SKM-1 treated with dmso at 0.1 percent for 144 hours (cell line): ENCODE measurements around the gene KCNK10.
A peak's percentile ranks its signal among the peaks of the same experiment; 100 is the strongest.

ENCODE experiments used
- DNase-seq: peaks from one replicate; lab custom pipeline; 2025; ENCODE audit not compliant: unreplicated experiment; lab: John Stamatoyannopoulos, UW

KCNK10 gene

DNA sequence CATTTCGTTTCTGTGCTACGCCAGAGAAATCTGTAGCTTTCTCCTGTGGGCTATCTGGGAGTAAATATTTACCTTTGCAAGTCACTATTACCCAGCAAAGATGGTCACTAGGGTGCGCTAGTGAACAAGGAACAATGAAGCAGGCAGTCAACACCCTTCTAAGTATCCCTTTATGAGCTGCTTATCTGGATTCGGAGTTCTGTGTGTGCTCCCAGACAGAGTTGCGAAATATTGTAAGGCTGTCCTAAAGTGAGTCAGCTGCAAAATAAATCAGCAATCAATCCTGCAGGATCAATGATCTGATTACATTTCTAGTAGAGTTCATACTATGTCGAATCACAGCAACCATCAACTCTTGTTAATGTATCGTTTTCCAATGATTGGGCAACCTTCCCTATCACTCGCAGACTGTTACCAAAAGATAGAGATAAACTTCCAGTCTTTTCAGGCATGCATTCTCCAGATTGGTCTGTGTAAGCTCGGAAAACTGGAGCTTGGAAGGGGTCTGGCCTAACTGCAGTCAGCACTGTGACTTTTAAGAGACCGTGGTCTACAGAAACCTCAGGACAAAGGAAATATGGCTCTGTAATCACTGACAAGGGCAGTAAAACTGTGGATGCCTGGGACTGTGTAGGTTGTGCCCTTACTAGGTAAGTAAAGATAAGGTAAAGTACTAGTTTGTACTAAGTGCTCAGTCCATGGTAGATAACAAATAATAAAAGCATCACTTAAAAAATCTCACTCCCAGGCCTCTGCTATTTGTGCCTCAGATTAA lies 133.5 kb downstream of the KCNK10 start:
- peak; percentile 18 for DNase-seq

DNA sequence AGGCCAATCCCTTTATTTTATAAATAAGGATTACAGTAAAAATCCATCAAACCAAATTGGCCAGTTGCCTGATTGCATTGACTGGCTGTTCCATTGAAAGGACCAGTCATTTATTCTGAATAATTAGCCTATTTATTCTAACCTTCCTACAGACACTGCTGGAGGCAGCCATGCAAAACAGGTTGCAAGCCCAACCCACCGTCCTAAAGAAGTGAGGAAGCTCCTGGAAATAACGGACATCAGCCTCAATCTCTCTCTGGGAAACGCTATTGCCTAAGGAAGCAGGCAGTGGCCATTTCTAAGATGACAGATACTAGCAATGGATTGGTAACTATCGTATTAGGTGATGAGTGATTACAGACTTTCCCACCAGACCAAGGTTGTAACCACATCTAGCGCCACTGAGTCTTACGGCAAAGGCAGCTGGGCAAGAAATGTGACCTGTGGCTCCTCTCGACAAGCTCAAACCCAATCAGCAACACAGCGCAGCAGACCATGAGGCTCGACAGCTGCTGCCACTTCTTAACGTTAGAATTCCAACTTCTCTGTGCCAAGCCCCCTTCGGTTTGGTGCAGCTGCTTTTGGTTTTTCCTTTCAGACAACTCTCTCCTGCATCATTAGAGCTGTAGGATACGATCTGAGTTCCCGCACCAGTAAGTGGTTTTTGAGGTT lies 134.2 kb downstream of the KCNK10 start:
- DNase-seq = no peak

DNA sequence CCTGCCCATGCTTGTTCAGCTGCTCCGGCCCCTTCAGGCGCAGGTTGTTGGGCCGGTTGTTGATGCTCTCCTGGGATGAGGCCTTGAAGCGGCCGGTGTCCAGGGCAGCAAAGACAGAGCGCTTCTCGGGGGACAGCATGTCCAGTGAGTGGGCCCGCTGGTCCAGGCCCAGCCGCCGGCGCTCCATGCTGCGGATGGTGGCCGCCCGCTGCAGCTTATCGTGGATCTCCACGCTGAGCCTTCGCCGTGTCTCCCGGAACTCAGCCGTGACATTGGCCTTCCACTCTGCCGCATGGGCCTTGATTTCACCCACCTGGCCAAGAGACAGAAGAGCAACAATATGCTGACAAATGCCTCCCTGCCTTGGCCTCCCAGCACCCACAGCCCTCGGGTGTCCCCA lies 137.2 kb downstream of the KCNK10 start:
- no peak for DNase-seq

DNA sequence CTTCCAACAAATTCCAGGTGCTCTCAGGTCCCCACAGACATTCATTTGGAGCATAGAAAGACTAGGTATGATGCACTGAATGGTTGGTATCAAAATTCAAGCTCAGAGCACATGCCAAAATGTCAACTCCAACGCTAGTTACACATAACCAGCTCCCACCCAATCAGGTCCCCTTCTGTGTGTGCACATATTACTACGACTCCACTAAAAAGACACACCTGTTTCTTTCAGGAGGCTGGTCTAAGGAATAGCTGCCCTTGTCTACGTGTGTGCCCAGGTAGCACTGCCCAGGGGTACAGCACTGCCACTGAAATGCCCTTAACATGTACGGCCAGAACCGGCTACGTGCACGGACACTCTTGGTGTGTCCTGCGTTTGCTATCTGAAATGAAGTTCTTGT lies 138.1 kb downstream of the KCNK10 start:
- DNase-seq = no peak

DNA sequence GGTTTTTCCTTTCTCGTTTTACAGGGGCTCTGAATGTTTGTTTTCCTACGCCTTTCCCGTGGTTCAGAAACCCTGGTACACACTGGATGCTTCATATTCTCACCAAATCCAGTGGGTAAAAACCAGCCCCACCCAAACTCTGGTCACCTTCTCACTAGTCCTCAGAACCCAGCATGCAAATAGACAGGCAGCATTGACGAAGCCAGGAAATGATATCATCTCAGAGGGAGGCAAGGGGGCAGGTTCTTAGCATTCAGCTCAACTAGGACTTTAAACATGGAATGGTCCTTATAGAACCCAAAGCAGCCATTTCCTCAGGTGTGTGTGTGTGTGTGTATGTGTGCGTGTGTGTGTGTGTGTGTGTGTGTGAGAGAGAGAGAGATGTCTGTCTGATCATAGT lies 142.0 kb downstream of the KCNK10 start:
- no peak for DNase-seq

DNA sequence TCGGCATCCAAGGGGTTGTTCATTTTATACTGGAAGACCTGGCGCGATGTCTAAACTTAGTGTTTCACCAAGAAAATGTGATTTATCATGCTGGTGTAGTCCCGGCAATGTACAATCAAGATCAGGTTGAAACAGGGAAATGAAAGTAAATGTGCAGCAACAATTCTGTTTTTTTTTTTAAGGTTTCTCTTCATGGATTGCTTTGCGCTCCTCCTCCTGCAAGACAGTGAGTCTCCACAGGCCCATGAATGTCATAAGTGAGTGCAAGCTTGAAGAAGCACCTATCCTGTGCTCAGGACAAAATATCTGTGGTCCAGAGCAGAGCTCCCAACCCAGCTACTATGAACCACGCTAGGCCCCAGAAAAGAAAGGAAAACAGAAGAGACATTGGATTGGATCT lies 143.4 kb downstream of the KCNK10 start:
- DNase-seq = no peak

DNA sequence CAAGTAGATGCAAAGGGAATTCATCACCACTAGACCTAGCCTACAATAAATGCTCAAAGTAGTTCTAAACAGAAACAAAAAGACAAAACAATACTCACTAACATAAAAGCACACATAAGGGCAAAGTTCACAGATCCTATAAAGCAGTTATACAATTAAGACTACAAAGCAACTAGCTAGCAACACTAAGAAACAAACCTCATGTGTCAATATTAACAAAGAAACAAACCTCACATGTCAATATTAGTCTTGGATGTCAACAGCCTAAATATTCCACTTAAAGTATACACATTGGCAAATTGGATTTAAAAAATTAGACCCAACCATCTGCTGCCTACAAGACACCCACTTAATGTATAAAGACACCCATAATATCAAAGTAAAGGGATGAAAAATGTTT lies 152.7 kb downstream of the KCNK10 start:
- DNase-seq = no peak

DNA sequence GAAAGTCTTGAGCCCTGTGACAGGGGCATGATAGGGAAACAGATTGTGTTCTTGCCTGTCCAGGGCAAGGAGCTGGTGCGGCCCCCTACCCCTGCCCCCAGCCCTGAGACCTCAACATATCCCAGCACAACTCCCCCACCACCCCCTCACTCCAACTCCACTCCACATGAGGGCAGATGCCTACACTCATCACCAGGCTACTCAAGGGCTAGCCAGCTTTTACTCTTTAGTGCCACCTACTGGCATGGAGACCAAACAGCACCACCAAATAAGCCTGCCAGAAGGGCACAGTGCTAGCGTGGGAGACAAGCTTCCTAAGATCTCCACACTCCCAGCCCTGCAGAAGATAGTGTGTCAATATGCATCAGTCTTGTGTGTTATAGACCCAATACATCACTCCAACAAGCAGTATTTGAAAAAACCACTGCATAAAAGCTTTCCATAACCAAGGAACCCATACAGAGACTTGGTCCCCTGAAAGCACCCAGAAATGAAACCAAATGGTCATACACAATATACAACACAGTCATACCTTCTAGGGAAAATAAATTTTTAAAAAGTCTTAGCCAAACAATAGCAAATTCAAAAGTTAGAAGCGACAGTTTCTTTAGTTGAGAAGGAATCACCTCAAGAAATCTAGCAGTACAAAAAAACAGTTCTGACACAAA lies 154.4 kb downstream of the KCNK10 start:
- DNase-seq = peak; percentile 3

DNA sequence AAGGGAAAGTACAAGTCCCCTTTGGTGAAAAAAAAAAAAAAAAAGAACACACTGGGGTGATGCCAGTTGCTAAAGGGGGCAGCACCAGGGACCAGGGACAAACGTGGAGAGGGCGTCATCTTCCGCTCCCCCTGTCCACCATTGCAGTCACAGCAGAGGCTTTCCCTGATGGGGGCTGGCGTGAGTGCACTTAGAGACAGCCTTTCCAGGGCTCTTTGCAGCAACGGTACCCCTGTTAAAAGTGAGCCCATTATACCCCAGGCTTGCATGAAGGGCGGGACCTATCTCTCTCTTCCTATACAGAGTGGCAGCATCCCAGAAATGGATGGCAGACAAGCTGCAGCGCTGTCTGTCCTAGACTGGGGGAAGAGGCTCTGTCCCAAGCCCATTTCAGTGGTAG lies 155.0 kb downstream of the KCNK10 start:
- no peak for DNase-seq

DNA sequence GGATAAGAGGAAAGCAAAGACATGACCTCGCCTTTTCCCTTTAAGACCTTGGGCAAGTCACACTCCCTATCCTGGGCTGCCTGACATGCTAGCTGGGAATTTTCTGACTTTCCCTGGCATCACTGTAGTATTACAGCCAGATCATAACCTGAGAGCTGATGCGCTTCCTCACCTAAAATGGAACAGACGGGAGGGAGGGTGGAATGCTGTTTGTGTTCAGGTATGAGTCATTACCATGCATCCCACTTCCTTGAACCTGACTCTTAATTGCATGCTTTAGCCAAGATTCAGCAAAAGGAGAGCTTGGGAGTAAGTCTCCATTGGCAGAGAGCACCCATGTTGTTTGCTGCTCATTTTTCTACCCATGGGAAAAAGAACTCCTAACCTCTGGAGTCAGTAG lies 156.5 kb downstream of the KCNK10 start:
- DNase-seq = no peak

DNA sequence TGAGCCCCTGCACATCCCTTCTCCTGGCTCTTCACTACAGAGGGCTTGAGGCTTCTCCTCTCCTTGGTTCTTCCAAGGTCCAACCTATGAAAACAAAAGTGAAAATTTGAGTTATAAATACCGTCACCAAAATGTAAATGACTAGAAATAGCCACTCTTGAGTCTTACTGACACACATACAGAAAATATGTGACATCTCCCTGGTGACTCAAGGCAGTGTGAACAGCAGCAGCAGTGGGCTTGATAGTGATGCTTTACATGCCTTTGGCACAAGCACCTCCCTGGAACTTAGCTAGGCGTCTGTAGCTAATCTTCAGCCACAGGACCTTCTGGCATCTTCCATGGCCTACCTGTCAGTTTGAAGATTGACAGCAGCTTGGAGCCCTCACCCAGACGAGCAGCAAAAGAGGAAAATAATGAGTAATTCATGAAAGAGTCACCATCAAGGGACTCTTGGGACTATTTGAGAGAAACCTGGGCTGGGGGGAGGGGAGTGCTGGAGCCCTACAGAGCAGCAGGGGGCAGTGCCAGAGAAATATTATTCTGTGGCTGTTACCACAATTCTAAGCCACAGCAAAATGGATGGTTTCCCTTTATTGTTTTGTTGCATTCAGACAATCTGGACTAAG lies 158.0 kb downstream of the KCNK10 start:
- DNase-seq = no peak

DNA sequence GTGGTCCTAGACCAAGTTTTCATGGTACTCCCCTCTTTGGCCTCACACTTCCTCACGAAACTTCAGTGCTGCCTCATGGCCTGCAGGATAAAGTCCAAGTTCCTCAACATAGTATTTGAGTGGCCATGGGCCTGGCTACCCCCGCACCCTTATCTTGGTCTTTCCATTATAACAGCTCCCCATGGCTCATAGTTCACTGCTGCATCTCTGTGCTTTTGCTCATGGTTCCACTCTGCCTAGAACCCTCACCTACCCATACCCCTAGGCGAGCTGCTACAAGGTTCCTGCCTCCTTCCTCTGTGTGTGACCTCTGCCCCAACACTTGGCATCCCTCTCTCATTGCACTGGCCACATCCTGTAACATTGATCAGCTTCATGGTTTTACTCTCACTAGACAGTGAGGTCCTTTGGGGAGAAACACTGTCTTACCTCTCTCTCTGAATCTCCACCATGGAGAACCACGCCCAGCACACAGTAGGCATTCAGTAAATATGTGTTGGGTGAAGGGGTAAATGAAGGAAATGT lies 159.3 kb downstream of the KCNK10 start:
- no peak for DNase-seq

DNA sequence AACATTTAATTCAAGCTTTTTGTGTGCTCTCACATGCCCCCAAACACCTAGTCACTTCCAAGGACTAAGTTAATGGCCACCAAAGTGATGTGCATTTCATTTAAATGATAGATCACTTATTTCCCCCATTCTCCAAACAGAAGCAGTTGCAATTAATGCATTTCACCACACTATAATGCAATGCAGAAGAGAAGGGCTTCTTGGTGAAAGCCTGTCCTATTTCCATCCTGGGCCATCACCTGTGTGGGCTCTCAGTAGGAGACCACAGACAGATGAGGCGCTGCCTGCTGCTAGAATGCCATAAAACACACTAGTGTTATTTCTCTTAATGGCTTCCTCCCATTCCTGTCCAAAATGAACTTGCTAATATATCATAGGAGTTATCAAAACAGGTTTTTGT lies 166.9 kb downstream of the KCNK10 start:
- DNase-seq = no peak

DNA sequence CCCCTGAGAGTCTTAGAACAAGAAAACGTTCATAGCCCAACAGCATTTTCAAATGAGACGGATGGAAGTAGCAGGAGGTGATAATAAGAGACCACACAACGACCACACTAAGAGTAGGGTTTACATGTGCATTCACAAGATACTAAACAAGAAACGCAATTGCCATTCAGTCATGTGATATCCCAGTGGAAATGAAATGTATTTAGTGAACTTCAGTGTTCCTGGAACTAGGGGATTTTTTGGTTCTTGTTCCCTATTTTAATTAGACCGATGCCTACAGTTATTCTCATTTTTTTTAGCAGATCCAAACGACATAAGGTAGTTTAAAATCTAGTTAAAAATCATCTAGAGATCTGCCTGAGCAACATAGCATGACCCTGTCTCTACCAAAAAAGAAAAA lies 168.1 kb downstream of the KCNK10 start:
- DNase-seq = no peak

DNA sequence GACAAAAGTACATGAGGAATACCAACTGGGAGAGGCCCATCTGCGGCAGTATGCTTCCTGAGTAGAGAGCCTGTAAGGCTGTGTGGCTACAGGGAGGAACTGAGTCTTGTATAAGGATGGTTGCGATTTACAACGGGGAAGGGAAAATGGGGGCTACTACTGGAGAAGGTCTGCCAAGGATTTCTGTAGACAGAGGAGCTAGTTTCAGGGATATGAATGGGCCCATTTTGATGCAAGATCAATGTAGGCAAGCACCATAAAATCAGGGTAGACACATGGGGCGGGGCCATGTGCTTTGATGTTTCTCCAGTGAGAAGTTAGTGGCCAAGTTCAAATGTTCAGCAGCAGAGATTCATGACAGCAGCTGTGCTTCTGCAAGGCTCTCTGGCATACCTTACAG lies 168.7 kb downstream of the KCNK10 start:
- DNase-seq = no peak

DNA sequence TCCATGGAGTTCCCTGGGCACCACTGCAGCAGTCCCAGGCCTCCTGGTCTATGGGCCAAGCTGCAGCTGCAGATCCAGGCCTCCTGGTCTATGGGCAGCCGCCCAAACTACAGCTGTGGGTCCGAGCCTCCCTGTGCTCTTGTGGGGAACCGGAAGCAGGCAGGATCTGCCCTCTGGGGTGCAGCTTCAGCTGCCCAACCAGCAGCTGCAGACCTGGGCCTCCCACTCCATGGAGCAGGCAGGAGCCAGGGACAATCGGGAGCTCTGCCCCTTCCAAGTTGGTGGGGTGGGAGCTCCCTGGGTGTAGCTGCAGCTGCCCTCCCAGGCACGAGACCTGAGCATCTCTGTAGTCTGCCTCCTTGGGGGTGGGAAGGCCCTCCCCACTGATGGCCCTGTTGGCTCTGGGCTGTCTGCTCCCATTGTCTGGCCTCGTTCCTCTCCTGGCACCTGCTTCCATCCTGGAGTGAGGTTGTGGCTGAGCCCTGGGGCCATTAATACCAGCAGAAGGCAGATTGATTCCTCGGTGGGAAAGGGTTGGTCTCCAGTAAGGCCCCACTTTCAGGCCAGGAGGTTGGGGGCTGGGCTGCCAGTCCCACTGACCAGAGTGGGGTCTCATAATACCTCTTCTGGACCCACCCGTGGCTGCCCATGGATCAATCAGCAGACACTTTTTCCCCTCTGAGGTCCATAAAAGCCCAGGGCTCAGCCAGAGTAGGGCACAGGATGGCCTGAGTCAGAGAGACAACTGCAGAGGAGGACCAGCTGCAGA lies 176.0 kb downstream of the KCNK10 start:
- no peak for DNase-seq

DNA sequence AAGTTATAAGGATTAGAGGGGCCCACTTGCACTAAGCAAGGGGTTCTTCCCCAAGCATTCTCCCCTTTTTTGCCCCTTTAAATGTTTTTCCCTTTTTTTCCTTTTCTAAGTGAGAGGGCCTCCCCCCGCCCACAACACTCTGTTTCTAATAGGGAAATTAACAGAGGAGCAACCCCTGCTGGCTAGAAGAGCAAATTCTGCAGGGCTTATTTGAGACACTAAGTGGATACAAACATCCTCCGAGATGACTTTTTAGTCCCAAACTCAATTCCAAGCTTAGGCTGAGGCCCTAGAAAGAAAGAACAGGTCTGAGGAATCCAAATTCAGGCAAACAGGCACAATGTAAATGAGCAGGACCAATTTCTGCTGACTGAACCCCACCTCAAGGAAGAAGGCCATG lies 179.3 kb downstream of the KCNK10 start:
- DNase-seq = no peak

DNA sequence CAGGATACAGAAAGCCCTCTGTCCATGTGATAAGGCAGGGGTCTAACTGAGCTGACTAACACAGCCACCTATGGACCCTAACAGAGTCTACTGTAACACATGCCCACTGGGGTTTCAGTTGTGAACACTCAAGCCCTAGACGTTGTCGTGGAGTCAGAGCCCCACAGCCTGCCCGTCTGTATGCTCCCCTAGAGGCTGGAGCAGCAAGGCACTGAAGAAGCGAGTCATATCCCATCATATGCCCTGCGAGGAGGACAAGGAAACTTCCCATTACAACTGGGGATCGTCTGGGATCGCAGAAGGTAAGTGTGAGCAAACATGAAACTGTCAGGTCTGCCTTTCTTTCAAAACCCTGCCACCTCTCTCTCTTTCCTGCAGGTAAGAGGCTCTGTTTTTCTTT lies 180.1 kb downstream of the KCNK10 start:
- DNase-seq = no peak

DNA sequence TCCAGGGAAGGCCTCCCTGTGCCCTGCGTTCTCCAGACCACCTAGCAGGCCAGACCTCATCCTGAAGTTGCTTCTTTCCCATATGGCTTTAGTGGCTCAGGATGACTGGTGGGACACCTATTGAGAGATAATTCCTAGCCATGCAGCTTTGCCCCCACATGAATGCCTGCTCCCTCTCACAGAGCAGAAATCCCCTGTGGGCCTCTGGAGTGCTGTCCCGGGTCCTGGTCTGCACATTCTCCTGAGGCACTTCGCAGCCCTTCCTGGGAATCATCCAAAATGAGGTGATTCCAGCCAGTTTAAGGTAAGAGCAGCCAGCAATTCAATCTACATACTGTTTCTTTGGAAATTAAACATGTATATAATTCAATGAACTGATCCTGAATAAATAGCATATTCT lies 182.2 kb downstream of the KCNK10 start:
- no peak for DNase-seq

DNA sequence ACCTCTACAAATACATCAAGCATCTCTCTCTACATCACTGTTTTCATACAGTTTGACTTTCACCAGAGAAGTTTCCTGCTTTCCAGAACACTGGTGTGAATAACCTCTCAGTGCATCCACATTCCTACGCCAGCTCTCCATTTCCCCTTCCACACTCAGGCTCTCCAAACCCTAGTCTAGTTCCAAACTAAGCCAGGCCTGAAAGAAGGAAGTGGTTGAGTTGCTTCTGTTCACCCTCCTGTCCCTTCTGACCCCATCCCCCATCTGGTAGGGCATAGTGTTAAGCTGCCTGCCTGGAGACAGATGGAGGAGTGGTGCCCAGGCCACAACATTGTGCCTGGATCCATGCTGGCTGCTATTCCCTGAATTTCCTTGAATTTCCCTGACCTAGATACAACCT lies 185.7 kb downstream of the KCNK10 start:
- DNase-seq = no peak
